ENCODE measurements around the gene LRRFIP1.

DNA sequence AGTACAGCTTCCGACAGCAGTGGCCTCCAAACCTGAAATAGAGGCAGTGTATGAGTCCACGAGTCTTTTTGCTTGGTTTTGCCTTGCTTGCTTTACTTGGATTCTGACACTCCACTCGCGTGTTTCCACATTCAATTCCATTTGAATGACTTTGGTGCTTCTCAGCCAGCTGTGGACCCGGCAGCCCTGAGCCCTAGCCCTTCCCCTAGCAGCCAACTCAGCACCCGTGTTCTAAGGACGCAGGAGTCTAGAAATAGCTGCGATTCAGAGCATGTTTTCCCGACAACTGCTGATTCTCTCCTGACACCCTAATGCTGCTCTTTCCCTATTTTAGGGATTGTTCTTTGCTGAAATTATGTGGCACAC is 20.6 kb downstream of the LRRFIP1 start:
- TF ChIP-seq, protein P1, sequence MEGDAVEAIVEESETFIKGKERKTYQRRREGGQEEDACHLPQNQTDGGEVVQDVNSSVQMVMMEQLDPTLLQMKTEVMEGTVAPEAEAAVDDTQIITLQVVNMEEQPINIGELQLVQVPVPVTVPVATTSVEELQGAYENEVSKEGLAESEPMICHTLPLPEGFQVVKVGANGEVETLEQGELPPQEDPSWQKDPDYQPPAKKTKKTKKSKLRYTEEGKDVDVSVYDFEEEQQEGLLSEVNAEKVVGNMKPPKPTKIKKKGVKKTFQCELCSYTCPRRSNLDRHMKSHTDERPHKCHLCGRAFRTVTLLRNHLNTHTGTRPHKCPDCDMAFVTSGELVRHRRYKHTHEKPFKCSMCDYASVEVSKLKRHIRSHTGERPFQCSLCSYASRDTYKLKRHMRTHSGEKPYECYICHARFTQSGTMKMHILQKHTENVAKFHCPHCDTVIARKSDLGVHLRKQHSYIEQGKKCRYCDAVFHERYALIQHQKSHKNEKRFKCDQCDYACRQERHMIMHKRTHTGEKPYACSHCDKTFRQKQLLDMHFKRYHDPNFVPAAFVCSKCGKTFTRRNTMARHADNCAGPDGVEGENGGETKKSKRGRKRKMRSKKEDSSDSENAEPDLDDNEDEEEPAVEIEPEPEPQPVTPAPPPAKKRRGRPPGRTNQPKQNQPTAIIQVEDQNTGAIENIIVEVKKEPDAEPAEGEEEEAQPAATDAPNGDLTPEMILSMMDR (IDR thresholded peaks at IDR 0.05): no peak
- no peak for TF ChIP-seq POLR2A (IDR thresholded peaks at IDR 0.05)
